ENCODE results near the gene VPS8. TPM values are rescaled to one million over a fixed set of nuclear protein-coding genes. Genes with fewer than 3 reads are reported as not detected.

The VPS8 gene
- total RNA-seq, 1 experiment from 2014 or later = 39.7 TPM

DNA sequence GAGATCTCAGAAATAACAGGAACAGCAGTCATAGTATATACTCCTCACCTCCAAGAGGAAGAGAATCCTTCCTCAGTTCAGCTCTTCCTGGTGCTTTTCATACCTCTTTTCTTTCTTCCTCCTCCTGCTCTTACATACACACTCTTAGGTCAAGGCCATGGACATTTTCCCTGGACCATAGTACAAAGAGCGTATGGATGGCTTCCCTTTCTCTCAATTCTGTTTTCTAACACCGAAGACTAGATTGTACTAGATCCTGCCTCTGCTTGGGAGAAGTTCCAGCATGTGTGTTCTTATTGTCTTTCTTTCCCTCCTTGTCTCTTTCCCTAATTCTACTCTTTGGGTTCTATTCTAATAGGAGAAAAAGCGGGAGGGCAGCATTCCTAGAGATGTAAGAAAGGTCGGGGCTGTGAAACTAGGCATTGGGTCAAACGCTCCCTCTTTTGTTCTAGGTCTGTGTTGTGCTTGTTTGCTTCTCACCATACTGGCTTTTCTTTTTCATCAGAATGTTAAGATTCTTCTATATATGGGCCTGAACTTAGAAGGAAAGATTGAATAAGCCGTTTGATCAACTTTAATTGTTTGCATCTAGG, 77.4 kb downstream of the VPS8 start:
- Histone ChIP-seq H2AK5ac (ENCODE audit: insufficient read length, low read length) (no peak overlapping the region), H3K23me2 (ENCODE audit: insufficient read length, low read depth, low read length, poor library complexity, severe bottlenecking) (no peaks in the 10 kb centered on the region), H2BK15ac (ENCODE audit: low read depth, low read length) (no peak overlapping the region), H4K91ac (ENCODE audit: insufficient read length, low read depth, low read length) (no peak overlapping the region), H2BK120ac (ENCODE audit: low read depth, low read length, poor library complexity, severe bottlenecking) (no peak overlapping the region), H4K20me1 (ENCODE audit: control insufficient read depth, insufficient read depth, insufficient read length) (no peaks in the 10 kb centered on the region), H3K27me3 (ENCODE audit: insufficient read depth, low read length) (no peaks in the 10 kb centered on the region), H2BK5ac (ENCODE audit: insufficient read length, low read length) (no peak overlapping the region), H3K4me2 (ENCODE audit: insufficient read depth, insufficient read length, low read length) (no peak overlapping the region), H3K14ac (ENCODE audit: insufficient read depth, low read length) (no peak overlapping the region; the same call in 1 of the 2 replicates), H3T11ph (ENCODE audit: low read length) (no peak overlapping the region), H4K5ac (ENCODE audit: insufficient read length, low read depth, low read length) (no peak overlapping the region), H4K8ac (replicated peaks; ENCODE audit: insufficient read length, low read depth, low read length) (no peak overlapping the region), H3K9me3 (ENCODE audit: control insufficient read depth, low read depth, low read length) (no peaks in the 10 kb centered on the region), H2BK12ac (ENCODE audit: insufficient read length, low read depth, low read length) (no peak overlapping the region), H3K4ac (ENCODE audit: low read depth, low read length) (no peak overlapping the region), H3K27ac (ENCODE audit: insufficient read length, low read depth, low read length) (no peak overlapping the region), H2AFZ (ENCODE audit: low read length) (no peak overlapping the region), H3K4me1 (ENCODE audit: insufficient read depth, low read length) (peaks cover 3% of the 10 kb centered on the region; the same call in 1 of the 2 replicates), H2BK20ac (ENCODE audit: low read depth, low read length, poor library complexity, severe bottlenecking) (no peak overlapping the region), H3K9ac (ENCODE audit: extremely low read depth, insufficient read length, low read length) (no peak overlapping the region), H3K56ac (ENCODE audit: insufficient read length, low read depth, low read length) (no peak overlapping the region), H3K18ac (ENCODE audit: insufficient read length, low read depth, low read length) (no peak overlapping the region), H3K79me2 (ENCODE audit: insufficient read depth, low read length) (no peaks in the 10 kb centered on the region), H3K23ac (ENCODE audit: insufficient read length, low read depth, low read length) (no peak overlapping the region), H3K79me1 (ENCODE audit: insufficient read depth, low read depth, low read length, poor library complexity, severe bottlenecking) (no peaks in the 10 kb centered on the region)
- Mint-ChIP-seq H3K27ac (peak overlapping the region; percentile 2 to 96 (median 74); a peak in 5 of 7 replicates), H3K9me3 (no peaks in the 10 kb centered on the region), H3K4me3 (no peak overlapping the region), H3K27me3 (ENCODE audit: low read depth) (no peaks in the 10 kb centered on the region), H3K36me3 (ENCODE audit: insufficient read depth in 1 of 3, low read depth in 3 of 3) (peaks cover 0 to 3% (median 0%) of the 10 kb centered on the region in 3 experiments; a peak in 1 of 7 replicates), H3K4me1 (peaks cover 13 to 15% of the 10 kb centered on the region in 2 experiments)
- DNase-seq = no peak
- TF ChIP-seq, protein P1, sequence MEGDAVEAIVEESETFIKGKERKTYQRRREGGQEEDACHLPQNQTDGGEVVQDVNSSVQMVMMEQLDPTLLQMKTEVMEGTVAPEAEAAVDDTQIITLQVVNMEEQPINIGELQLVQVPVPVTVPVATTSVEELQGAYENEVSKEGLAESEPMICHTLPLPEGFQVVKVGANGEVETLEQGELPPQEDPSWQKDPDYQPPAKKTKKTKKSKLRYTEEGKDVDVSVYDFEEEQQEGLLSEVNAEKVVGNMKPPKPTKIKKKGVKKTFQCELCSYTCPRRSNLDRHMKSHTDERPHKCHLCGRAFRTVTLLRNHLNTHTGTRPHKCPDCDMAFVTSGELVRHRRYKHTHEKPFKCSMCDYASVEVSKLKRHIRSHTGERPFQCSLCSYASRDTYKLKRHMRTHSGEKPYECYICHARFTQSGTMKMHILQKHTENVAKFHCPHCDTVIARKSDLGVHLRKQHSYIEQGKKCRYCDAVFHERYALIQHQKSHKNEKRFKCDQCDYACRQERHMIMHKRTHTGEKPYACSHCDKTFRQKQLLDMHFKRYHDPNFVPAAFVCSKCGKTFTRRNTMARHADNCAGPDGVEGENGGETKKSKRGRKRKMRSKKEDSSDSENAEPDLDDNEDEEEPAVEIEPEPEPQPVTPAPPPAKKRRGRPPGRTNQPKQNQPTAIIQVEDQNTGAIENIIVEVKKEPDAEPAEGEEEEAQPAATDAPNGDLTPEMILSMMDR (conservative IDR thresholded peaks at IDR 0.05) = no peak
- WGBS (ENCODE audit: extremely low coverage, insufficient read length, low lambda C conversion rate) = no CpG with 5 or more reads among the region's 6 CpGs
